GM12872 (cell line): ENCODE results near the gene GPBP1L1.

Experiments used
- CTCF ChIP-seq: IDR thresholded peaks from 3 replicates; pipeline ENCODE4 v1.5.1; 2011; ENCODE audit warnings: low read depth, mild to moderate bottlenecking, low read length, moderate library complexity; ENCODE audit not compliant: insufficient read depth

GPBP1L1 gene

GRCh38 chr1:45622524-45623394 is 63.6 kb downstream of the GPBP1L1 start:
- TF ChIP-seq CTCF = no peak

- no peak for TF ChIP-seq CTCF
These were observed 64.3 kb downstream of the GPBP1L1 start for GRCh38 chr1:45621895-45622523.

- no peak for TF ChIP-seq CTCF
These were observed 64.9 kb downstream of the GPBP1L1 start for GRCh38 chr1:45621501-45621836.

- TF ChIP-seq CTCF = no peak
These were observed 65.5 kb downstream of the GPBP1L1 start for GRCh38 chr1:45620588-45621500.

GRCh38 chr1:45619149-45619921 is 67.0 kb downstream of the GPBP1L1 start:
- no peak for TF ChIP-seq CTCF

GRCh38 chr1:45617618-45618017 is 68.7 kb downstream of the GPBP1L1 start:
- TF ChIP-seq CTCF = no peak
